Measurements from ENCODE around the gene CATSPER3. TPM values are rescaled to one million over a fixed set of nuclear protein-coding genes. Genes with fewer than 3 reads are reported as not detected.

CATSPER3 gene
- total RNA-seq, 1 donor from 2014 or later: 0.39 TPM

DNA sequence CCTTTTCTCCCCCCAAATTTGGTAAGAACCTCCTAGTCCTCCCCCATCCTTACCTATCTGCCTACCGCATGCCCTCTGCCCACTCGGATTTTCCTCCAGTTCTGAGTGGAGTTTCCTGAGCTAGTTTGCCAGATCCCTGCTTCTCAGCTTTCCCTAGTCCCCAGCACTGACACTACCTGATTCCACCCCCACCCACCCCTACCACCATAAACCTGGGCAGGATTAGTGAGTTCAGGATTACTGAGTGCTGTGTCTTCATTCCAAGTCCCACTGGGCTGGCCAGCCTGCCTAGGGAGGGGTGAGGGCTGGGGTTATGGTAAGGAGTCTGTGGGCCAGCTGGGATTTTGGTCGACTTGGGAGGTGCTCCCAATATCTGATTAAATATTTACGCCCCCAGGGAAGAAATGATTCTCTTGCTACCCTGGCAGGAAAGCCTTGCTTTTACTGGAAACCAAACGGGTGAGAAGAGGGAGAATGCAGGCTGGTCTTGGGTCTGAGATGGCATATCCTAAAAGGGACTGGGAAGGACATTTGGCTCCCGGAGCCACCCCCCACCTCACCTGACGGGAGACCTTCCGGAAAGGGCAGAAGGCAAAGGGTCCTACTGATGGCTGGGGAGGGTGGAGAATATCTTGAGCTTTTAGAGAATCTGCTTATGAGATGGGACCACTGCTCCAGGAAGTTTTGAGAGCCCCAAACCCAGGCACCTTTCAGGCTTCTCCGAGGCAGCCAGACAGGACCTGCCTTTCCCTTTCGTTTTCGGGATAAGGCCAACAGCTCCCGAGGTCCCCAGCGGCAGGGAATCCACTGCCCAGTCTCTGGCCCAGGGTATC, 62.6 kb downstream of the CATSPER3 start:
- Histone ChIP-seq H3K9me3 (ENCODE audit: insufficient read depth, low read depth, low read length) (peaks cover 3% of the 10 kb centered on the region), H3K4me2 (ENCODE audit: low read length) (peak overlapping the region; percentile 31), H4K20me1 (ENCODE audit: insufficient read depth, low read length) (peaks cover 33% of the 10 kb centered on the region), H3K79me2 (ENCODE audit: insufficient read depth, low read length) (no peaks in the 10 kb centered on the region), H3K27me3 (ENCODE audit: insufficient read depth, low read length) (peaks cover 86% of the 10 kb centered on the region), H3K36me3 (ENCODE audit: insufficient read depth, low read length) (no peaks in the 10 kb centered on the region), H2AFZ (ENCODE audit: low read depth, low read length) (no peak overlapping the region), H3K4me1 (ENCODE audit: insufficient read depth, low read length) (peaks cover 5% of the 10 kb centered on the region), H3K9ac (ENCODE audit: low read length) (no peak overlapping the region), H3K4me3 (ENCODE audit: insufficient read depth, low read depth, low read length) (no peak overlapping the region), H3K27ac (ENCODE audit: low read depth, low read length) (no peak overlapping the region)
- peaks cover 73% of the 10 kb centered on the region for H3K27me3 Mint-ChIP-seq (ENCODE audit: low read depth, unreplicated experiment)
- no peak overlapping the region for H3K4me3 Mint-ChIP-seq (ENCODE audit: unreplicated experiment)
- H3K4me1 Mint-ChIP-seq (ENCODE audit: low read depth, unreplicated experiment): peaks cover 5% of the 10 kb centered on the region
- H3K27ac Mint-ChIP-seq (ENCODE audit: unreplicated experiment): peak overlapping the region; percentile 93
- FAIRE-seq (no peak), DNase-seq (ENCODE audit: low read depth) (no peak)
- TF ChIP-seq EZH2 (IDR thresholded peaks at IDR 0.05; ENCODE audit: insufficient read depth, low read length) (no peak), CTCF (IDR thresholded peaks at IDR 0.05; ENCODE audit: insufficient read depth, low read depth, low read length) (no peak)
- peaks cover 5% of the 10 kb centered on the region for H3K36me3 Mint-ChIP-seq (ENCODE audit: low read depth, unreplicated experiment)
- peaks cover 19% of the 10 kb centered on the region for H3K9me3 Mint-ChIP-seq (ENCODE audit: unreplicated experiment)

GRCh38 chr5:135030956-135031812, 63.5 kb downstream of the CATSPER3 start:
- Histone ChIP-seq H3K4me2 (ENCODE audit: low read length) (peak overlapping the region; percentile 31), H3K79me2 (ENCODE audit: insufficient read depth, low read length) (no peaks in the 10 kb centered on the region), H3K4me1 (ENCODE audit: insufficient read depth, low read length) (peaks cover 5% of the 10 kb centered on the region), H4K20me1 (ENCODE audit: insufficient read depth, low read length) (peaks cover 34% of the 10 kb centered on the region), H3K9ac (ENCODE audit: low read length) (no peak overlapping the region), H3K9me3 (ENCODE audit: insufficient read depth, low read depth, low read length) (peaks cover 3% of the 10 kb centered on the region), H2AFZ (ENCODE audit: low read depth, low read length) (no peak overlapping the region), H3K4me3 (ENCODE audit: insufficient read depth, low read depth, low read length) (no peak overlapping the region), H3K27ac (ENCODE audit: low read depth, low read length) (no peak overlapping the region), H3K27me3 (ENCODE audit: insufficient read depth, low read length) (peaks cover 90% of the 10 kb centered on the region), H3K36me3 (ENCODE audit: insufficient read depth, low read length) (no peaks in the 10 kb centered on the region)
- FAIRE-seq (no peak), DNase-seq (ENCODE audit: low read depth) (no peak)
- Mint-ChIP-seq H3K4me1 (ENCODE audit: low read depth, unreplicated experiment) (peaks cover 5% of the 10 kb centered on the region), H3K27me3 (ENCODE audit: low read depth, unreplicated experiment) (peaks cover 70% of the 10 kb centered on the region), H3K36me3 (ENCODE audit: low read depth, unreplicated experiment) (peaks cover 5% of the 10 kb centered on the region), H3K9me3 (ENCODE audit: unreplicated experiment) (peaks cover 19% of the 10 kb centered on the region), H3K4me3 (ENCODE audit: unreplicated experiment) (no peak overlapping the region), H3K27ac (ENCODE audit: unreplicated experiment) (no peak overlapping the region)
- peak; percentile 96 for TF ChIP-seq EZH2 (IDR thresholded peaks at IDR 0.05; ENCODE audit: insufficient read depth, low read length)
- no peak for TF ChIP-seq CTCF (IDR thresholded peaks at IDR 0.05; ENCODE audit: insufficient read depth, low read depth, low read length)

Measured in astrocyte (in vitro differentiated cells and primary cell).